ENCODE data around the gene TOR1A. TPM values are rescaled to one million over a fixed set of nuclear protein-coding genes. Genes with fewer than 3 reads are reported as not detected.
"Not testable (repeated sequence)": the region's sequence is repeated elsewhere in the genome, so short reads cannot be mapped to it uniquely, and the experiment has no call there.

Gene TOR1A
- total RNA-seq, 1 donor from 2014 or later: 29.5 TPM

- no peak for DNase-seq
- no peak for TF ChIP-seq CTCF (IDR thresholded peaks at IDR 0.05)
- ATAC-seq (ENCODE audit: low read depth): no peak
- H3K27me3 Mint-ChIP-seq: peaks cover 23% of the 10 kb centered on the region
- intact Hi-C loops (cut with micrococcal nuclease): no loop called here
- H3K36me3 Mint-ChIP-seq (ENCODE audit: low read depth): no peaks in the 10 kb centered on the region
- no peak overlapping the region for H3K27ac Mint-ChIP-seq
- ChIA-PET CTCF (no interaction called here), POLR2A (interaction anchor here (0.6 kb wide), 1 partner anchor 38 kb away, joined by 4 read pairs; no protein-coding TSS in a partner anchor)
- H3K4me1 Mint-ChIP-seq: no peaks in the 10 kb centered on the region
- H3K4me3 Mint-ChIP-seq: no peak overlapping the region
- H3K9me3 Mint-ChIP-seq: no peaks in the 10 kb centered on the region
Observed at GRCh38 chr9:129778469-129778868, 45.5 kb downstream of the TOR1A start.

- intact Hi-C loops (cut with micrococcal nuclease): no loop called here
- CTCF ChIA-PET: no interaction called here
- no peaks in the 10 kb centered on the region for H3K9me3 Mint-ChIP-seq
- no peak overlapping the region for H3K27ac Mint-ChIP-seq
- DNase-seq (no peak), ATAC-seq (ENCODE audit: low read depth) (no peak)
- peaks cover 23% of the 10 kb centered on the region for H3K27me3 Mint-ChIP-seq
- no peak for TF ChIP-seq CTCF (IDR thresholded peaks at IDR 0.05)
- no peaks in the 10 kb centered on the region for H3K36me3 Mint-ChIP-seq (ENCODE audit: low read depth)
- POLR2A ChIA-PET: interaction anchor here (0.6 kb wide), 1 partner anchor 260 kb away, joined by 5 read pairs; no protein-coding TSS in a partner anchor
- H3K4me3 Mint-ChIP-seq: no peak overlapping the region
- H3K4me1 Mint-ChIP-seq: no peaks in the 10 kb centered on the region
Observed at GRCh38 chr9:129777769-129778130, 46.2 kb downstream of the TOR1A start.

GRCh38 chr9:129776938-129777768 lies 46.8 kb downstream of the TOR1A start:
- Mint-ChIP-seq H3K4me1 (no peaks in the 10 kb centered on the region), H3K36me3 (ENCODE audit: low read depth) (no peaks in the 10 kb centered on the region), H3K27ac (no peak overlapping the region), H3K27me3 (peaks cover 23% of the 10 kb centered on the region), H3K9me3 (no peaks in the 10 kb centered on the region), H3K4me3 (no peak overlapping the region)
- intact Hi-C loops (cut with micrococcal nuclease): no loop called here
- TF ChIP-seq CTCF (IDR thresholded peaks at IDR 0.05): no peak
- DNase-seq (no peak), ATAC-seq (ENCODE audit: low read depth) (no peak)
- ChIA-PET CTCF (interaction anchor here (1.4 kb wide), 1 partner anchor 638 kb away, joined by 3 read pairs; no protein-coding TSS in a partner anchor), POLR2A (interaction anchor here (0.6 kb wide), 1 partner anchor 261 kb away, joined by 5 read pairs; no protein-coding TSS in a partner anchor)

- Mint-ChIP-seq H3K4me1 (no peaks in the 10 kb centered on the region), H3K9me3 (no peaks in the 10 kb centered on the region), H3K27me3 (peaks cover 23% of the 10 kb centered on the region), H3K4me3 (no peak overlapping the region), H3K27ac (no peak overlapping the region), H3K36me3 (ENCODE audit: low read depth) (no peaks in the 10 kb centered on the region)
- CTCF ChIA-PET: interaction anchor here (1.4 kb wide), 1 partner anchor 637 kb away, joined by 3 read pairs; no protein-coding TSS in a partner anchor
- intact Hi-C loops (cut with micrococcal nuclease): no loop called here
- ATAC-seq (ENCODE audit: low read depth) (no peak), DNase-seq (no peak)
- POLR2A ChIA-PET: no interaction called here
- no peak for TF ChIP-seq CTCF (IDR thresholded peaks at IDR 0.05)
Observed at GRCh38 chr9:129776566-129776937, 47.4 kb downstream of the TOR1A start.

GRCh38 chr9:129776096-129776495 lies 47.8 kb downstream of the TOR1A start:
- H3K27ac Mint-ChIP-seq; H3K36me3 Mint-ChIP-seq (ENCODE audit: low read depth); H3K4me1 Mint-ChIP-seq; H3K4me3 Mint-ChIP-seq; POLR2A ChIA-PET; intact Hi-C loops (cut with micrococcal nuclease); H3K9me3 Mint-ChIP-seq; DNase-seq; ATAC-seq (ENCODE audit: low read depth): not testable (repeated sequence)
- H3K27me3 Mint-ChIP-seq: peaks cover 23% of the 10 kb centered on the region
- CTCF ChIA-PET: interaction anchor here (1.4 kb wide), 1 partner anchor 637 kb away, joined by 3 read pairs; no protein-coding TSS in a partner anchor
